ENCODE results near the gene DYNC1LI1. TPM values are rescaled to one million over a fixed set of nuclear protein-coding genes. Genes with fewer than 3 reads are reported as not detected.

The DYNC1LI1 gene
- total and polyA plus RNA-seq, 2 of the 4 experiments (the other 2 are of a cell fraction), result 25.2 to 30.8 TPM

GRCh38 chr3:32586356-32586755 is 15.7 kb upstream of the DYNC1LI1 start:
- in situ Hi-C loops (cut with MboI; ENCODE audit: low sequenced_read_pairs) (no loop called here), intact Hi-C loops (cut with micrococcal nuclease) (no loop called here), dilution Hi-C loops (cut with HindIII; ENCODE audit: low sequenced_read_pairs, unreplicated experiment) (no loop called here)
- ATAC-seq (ENCODE audit: low read depth) (no peak), DNase-seq (no peak)
- TF ChIP-seq RAD21 (IDR thresholded peaks at IDR 0.05; ENCODE audit: low read length) (no peak), FOS (IDR thresholded peaks at IDR 0.05; ENCODE audit: low read depth, low read length) (no peak), CHD1 (IDR thresholded peaks at IDR 0.05; ENCODE audit: low read depth, low read length) (no peak), POLR2A (IDR thresholded peaks at IDR 0.05; ENCODE audit: low read depth, low read length) (no peak), BHLHE40 (IDR thresholded peaks at IDR 0.05; ENCODE audit: low read depth, low read length) (no peak), MXI1 (IDR thresholded peaks at IDR 0.05; ENCODE audit: borderline replicate concordance, low read depth, low read length) (no peak), RFX5 (IDR thresholded peaks at IDR 0.05; ENCODE audit: low read depth, low read length) (no peak), CEBPB (IDR thresholded peaks at IDR 0.05; ENCODE audit: low read depth, low read length) (no peak), MAZ (IDR thresholded peaks at IDR 0.05; ENCODE audit: borderline replicate concordance, low read depth, low read length) (no peak), SMC3 (IDR thresholded peaks at IDR 0.05; ENCODE audit: low read depth, low read length) (no peak)
- TF ChIP-seq, protein P1, sequence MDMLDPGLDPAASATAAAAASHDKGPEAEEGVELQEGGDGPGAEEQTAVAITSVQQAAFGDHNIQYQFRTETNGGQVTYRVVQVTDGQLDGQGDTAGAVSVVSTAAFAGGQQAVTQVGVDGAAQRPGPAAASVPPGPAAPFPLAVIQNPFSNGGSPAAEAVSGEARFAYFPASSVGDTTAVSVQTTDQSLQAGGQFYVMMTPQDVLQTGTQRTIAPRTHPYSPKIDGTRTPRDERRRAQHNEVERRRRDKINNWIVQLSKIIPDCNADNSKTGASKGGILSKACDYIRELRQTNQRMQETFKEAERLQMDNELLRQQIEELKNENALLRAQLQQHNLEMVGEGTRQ (IDR thresholded peaks at IDR 0.05; ENCODE audit: low read depth, low read length), result no peak
- Histone ChIP-seq H3K4ac (ENCODE audit: low read depth, low read length) (no peak overlapping the region), H3K9me1 (ENCODE audit: insufficient read depth, low read length) (no peaks in the 10 kb centered on the region), H4K5ac (ENCODE audit: low read depth, low read length) (no peak overlapping the region), H4K20me1 (ENCODE audit: insufficient read depth, low read length) (no peaks in the 10 kb centered on the region), H3K56ac (ENCODE audit: extremely low read depth, insufficient read depth, low read length) (no peak overlapping the region), H3K27me3 (ENCODE audit: control insufficient read depth, insufficient read depth, low read length) (peaks cover under 1% of the 10 kb centered on the region; the same call in 1 of the 2 replicates), H3K4me1 (ENCODE audit: control insufficient read depth, insufficient read depth, low read length) (no peaks in the 10 kb centered on the region), H3K18ac (ENCODE audit: low read depth, low read length) (no peak overlapping the region), H3K79me1 (ENCODE audit: low read depth in 1 of 2, low read length in 2 of 2) (no peaks in the 10 kb centered on the region), H4K8ac (ENCODE audit: low read depth in 2 of 2, low read length in 2 of 2) (no peak overlapping the region), H2BK20ac (ENCODE audit: low read depth, low read length) (no peak overlapping the region), H2AK5ac (ENCODE audit: low read depth, low read length) (no peak overlapping the region), H3K4me2 (ENCODE audit: low read depth, low read length) (no peak overlapping the region), H2BK120ac (ENCODE audit: low read depth, low read length) (no peak overlapping the region), H3K14ac (replicated peaks; ENCODE audit: low read depth, low read length) (no peak overlapping the region), H3K9ac (ENCODE audit: low read depth, low read length) (no peak overlapping the region), H3K9me3 (ENCODE audit: control insufficient read depth, insufficient read depth, low read length) (no peaks in the 10 kb centered on the region), H3K23ac (ENCODE audit: low read depth, low read length) (no peak overlapping the region), H2AFZ (replicated peaks; ENCODE audit: low read length, poor library complexity) (no peak overlapping the region), H3K36me3 (ENCODE audit: control insufficient read depth, insufficient read depth, low read length) (no peaks in the 10 kb centered on the region), H2AK9ac (replicated peaks; ENCODE audit: low read depth, low read length, poor library complexity) (no peak overlapping the region), H3K4me3 (ENCODE audit: insufficient read depth, low read depth, low read length) (no peak overlapping the region), H2BK5ac (ENCODE audit: low read depth, low read length, poor library complexity, severe bottlenecking) (no peak overlapping the region), H4K91ac (ENCODE audit: insufficient read depth, low read depth, low read length) (no peak overlapping the region), H2BK15ac (ENCODE audit: low read depth, low read length) (no peak overlapping the region), H3K27ac (ENCODE audit: insufficient read depth, low read length) (no peak overlapping the region)
- 92% methylated on average over 2 of the region's 3 CpGs; no CpG with 5 or more reads in 1 of the 2 experiments for WGBS, 2 experiments (ENCODE audit: extremely low coverage in 2 of 2, insufficient read length in 1 of 2)
- BruUV-seq (replicated peaks), result no TSS peak
- ChIA-PET CTCF (no interaction called here), POLR2A (ENCODE audit: unreplicated experiment) (no interaction called here)

Data from IMR-90 (cell line).